ENCODE data around the gene TSC1.

TSC1 gene

GRCh38 chr9:132886334-132886725, 58.1 kb downstream of the TSC1 start:
- DNase-seq = no peak

- DNase-seq = no peak
Measured at GRCh38 chr9:132885720-132886333, 58.6 kb downstream of the TSC1 start.

GRCh38 chr9:132883349-132884294, 60.8 kb downstream of the TSC1 start:
- DNase-seq = no peak

GRCh38 chr9:132882616-132883015, 61.8 kb downstream of the TSC1 start:
- DNase-seq = no peak

GRCh38 chr9:132881826-132882225, 62.6 kb downstream of the TSC1 start:
- DNase-seq = no peak

- DNase-seq = no peak
Measured at GRCh38 chr9:132880324-132880661, 64.1 kb downstream of the TSC1 start.

GRCh38 chr9:132879457-132880323, 64.7 kb downstream of the TSC1 start:
- DNase-seq = no peak

- peak; percentile 8 for DNase-seq
Measured at GRCh38 chr9:132878695-132879456, 65.5 kb downstream of the TSC1 start, which contains the start of gene SPACA9. SPACA9 (plus strand) TSS chr9:132878898; CDS start chr9:132883948, 5,050 bp downstream.

- DNase-seq = peak; percentile 53
Measured at GRCh38 chr9:132877824-132878694, 66.4 kb downstream of the TSC1 start, which contains the start of gene AK8. AK8 (minus strand) TSS chr9:132878284; CDS start chr9:132878255, 29 bp downstream.

GRCh38 chr9:132877458-132877823, 67.0 kb downstream of the TSC1 start:
- DNase-seq = no peak

- no peak for DNase-seq
Measured at GRCh38 chr9:132876849-132877248, 67.6 kb downstream of the TSC1 start.

- DNase-seq = no peak
Measured at GRCh38 chr9:132875159-132875558, 69.3 kb downstream of the TSC1 start.

- no peak for DNase-seq
Measured at GRCh38 chr9:132873403-132873802, 71.0 kb downstream of the TSC1 start.

- DNase-seq = no peak
Measured at GRCh38 chr9:132869266-132869665, 75.2 kb downstream of the TSC1 start.

GRCh38 chr9:132866898-132867297, 77.5 kb downstream of the TSC1 start:
- no peak for DNase-seq

- no peak for DNase-seq
Measured at GRCh38 chr9:132864691-132865090, 79.7 kb downstream of the TSC1 start.

GRCh38 chr9:132864277-132864676, 80.1 kb downstream of the TSC1 start:
- no peak for DNase-seq

- DNase-seq = no peak
Measured at GRCh38 chr9:132863096-132863495, 81.3 kb downstream of the TSC1 start.

GRCh38 chr9:132862533-132862932, 81.9 kb downstream of the TSC1 start:
- no peak for DNase-seq

GRCh38 chr9:132861666-132862065, 82.8 kb downstream of the TSC1 start:
- no peak for DNase-seq

- DNase-seq = no peak
Measured at GRCh38 chr9:132858751-132859150, 85.7 kb downstream of the TSC1 start.
